Body of pancreas (tissue), 4 donors: ENCODE measurements around the gene RCOR2. TPM values are rescaled to one million over a fixed set of nuclear protein-coding genes. Genes with fewer than 3 reads are reported as not detected.

Experiments
- ATAC-seq: fragments of 150-250 bp; one replicate; pipeline ENCODE4 v1.9.1; 2016
- DNase-seq, 4 donors: peaks; one replicate each; pipeline ENCODE4 v3.0.0-alpha.2; 2019
- H3K27ac ChIP-seq, 4 donors: fragments of 200-600 bp; sonication (generic); 1 replicate in 3 of 4; 2 replicates in 1 of 4; pipeline versions ENCODE4 v1.5.1 to v1.6.1; 2016 to 2019; ENCODE audit warnings: mild to moderate bottlenecking in 1 of 4, mixed read lengths in 1 of 4, moderate library complexity in 1 of 4
- H3K27me3 ChIP-seq, 2 donors: fragments of 200-600 bp; sonication (generic); one replicate each; pipeline ENCODE4 v1.6.0; 2016; ENCODE audit warnings: mild to moderate bottlenecking in 1 of 2
- H3K36me3 ChIP-seq, 2 donors: fragments of 200-600 bp; sonication (generic); replicated peaks in 1 of 2; 2 replicates each; pipeline ENCODE4 v1.5.1; 2016; ENCODE audit warnings: low read depth in 2 of 2; ENCODE audit not compliant: insufficient read depth in 1 of 2
- H3K4me1 ChIP-seq: fragments of 200-600 bp; sonication (generic); one replicate; pipeline ENCODE4 v1.6.0; 2016
- H3K4me3 ChIP-seq, 2 donors: fragments of 200-600 bp; sonication (generic); 1 replicate in 1 of 2; 2 replicates in 1 of 2; pipeline ENCODE4 v1.5.1; 2016 to 2019
- H3K9me3 ChIP-seq, 3 donors: fragments of 200-600 bp; sonication (generic); 1 replicate in 2 of 3; 2 replicates in 1 of 3; pipeline ENCODE4 v1.5.1; 2016
- POLR2A ChIP-seq, 3 donors: fragments of 450-650 bp; IDR thresholded peaks; one replicate each; pipeline ENCODE4 v1.6.1; 2016; ENCODE audit warnings: antibody characterized with exemption in 3 of 3, mild to moderate bottlenecking in 2 of 3
- WGBS, 2 donors: methylation state at CpG; one replicate each; pipeline ENCODE4 v1.1.5; 2017; 5-methylcytosine and 5-hydroxymethylcytosine counted together
- intact Hi-C: fragments of 100-400 bp; cut with DNase I; formaldehyde crosslinking; loops from one replicate; pipeline ENCODE4 v1.15.1; 2023
- total RNA-seq, 2 donors: library from RNA; depleted of rRNA; stranded (reverse); fragments of >200 nt; gene quantifications; one replicate each; pipeline ENCODE4 v1.1.0, GENCODE V29; 2016
- TF ChIP-seq, protein P1 (sequence below), 7 experiments: fragments of 450-650 bp in 4 of 7; fragments of 200-600 bp in 3 of 7; sonication (generic) in 3 of 7; IDR thresholded peaks; one replicate each; pipeline ENCODE4 v1.5.1; 2016 to 2019; ENCODE audit warnings: antibody characterized with exemption in 7 of 7

The RCOR2 gene
- total RNA-seq, 2 donors from 2014 or later: 0.26 to 0.33 TPM

GRCh38 chr11:63874511-63874910 is 42.5 kb downstream of the RCOR2 start:
- DNase-seq: peak; percentile 35 to 68 (median 56)
- TF ChIP-seq, protein P1, sequence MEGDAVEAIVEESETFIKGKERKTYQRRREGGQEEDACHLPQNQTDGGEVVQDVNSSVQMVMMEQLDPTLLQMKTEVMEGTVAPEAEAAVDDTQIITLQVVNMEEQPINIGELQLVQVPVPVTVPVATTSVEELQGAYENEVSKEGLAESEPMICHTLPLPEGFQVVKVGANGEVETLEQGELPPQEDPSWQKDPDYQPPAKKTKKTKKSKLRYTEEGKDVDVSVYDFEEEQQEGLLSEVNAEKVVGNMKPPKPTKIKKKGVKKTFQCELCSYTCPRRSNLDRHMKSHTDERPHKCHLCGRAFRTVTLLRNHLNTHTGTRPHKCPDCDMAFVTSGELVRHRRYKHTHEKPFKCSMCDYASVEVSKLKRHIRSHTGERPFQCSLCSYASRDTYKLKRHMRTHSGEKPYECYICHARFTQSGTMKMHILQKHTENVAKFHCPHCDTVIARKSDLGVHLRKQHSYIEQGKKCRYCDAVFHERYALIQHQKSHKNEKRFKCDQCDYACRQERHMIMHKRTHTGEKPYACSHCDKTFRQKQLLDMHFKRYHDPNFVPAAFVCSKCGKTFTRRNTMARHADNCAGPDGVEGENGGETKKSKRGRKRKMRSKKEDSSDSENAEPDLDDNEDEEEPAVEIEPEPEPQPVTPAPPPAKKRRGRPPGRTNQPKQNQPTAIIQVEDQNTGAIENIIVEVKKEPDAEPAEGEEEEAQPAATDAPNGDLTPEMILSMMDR (IDR thresholded peaks at IDR 0.05): no peak
- no peak for TF ChIP-seq POLR2A (IDR thresholded peaks at IDR 0.05)
- 6 to 19% methylated on average over 6 of the region's 6 CpGs for WGBS, 2 donors
- no peak overlapping the region for H3K4me3 ChIP-seq
- peaks cover 93% of the 10 kb centered on the region for H3K4me1 ChIP-seq
- no peaks in the 10 kb centered on the region for H3K27me3 ChIP-seq
- H3K9me3 ChIP-seq: no peaks in the 10 kb centered on the region
- intact Hi-C loops: no loop called here
- no peaks in the 10 kb centered on the region for H3K36me3 ChIP-seq
- H3K27ac ChIP-seq: peak overlapping the region; percentile 64 to 76 (median 72)
- peak; percentile 26 for ATAC-seq

- TF ChIP-seq, protein P1 (IDR thresholded peaks at IDR 0.05): no peak
- no peak for TF ChIP-seq POLR2A (IDR thresholded peaks at IDR 0.05)
- intact Hi-C loops: no loop called here
- 57 to 69% methylated on average over 5 of the region's 5 CpGs for WGBS, 2 donors
- Histone ChIP-seq H3K4me1 (peaks cover 93% of the 10 kb centered on the region), H3K36me3 (no peaks in the 10 kb centered on the region), H3K27ac (peak overlapping the region; percentile 64 to 76 (median 72)), H3K9me3 (no peaks in the 10 kb centered on the region), H3K27me3 (no peaks in the 10 kb centered on the region), H3K4me3 (no peak overlapping the region)
- ATAC-seq (no peak), DNase-seq (no peak)
Observed at GRCh38 chr11:63873311-63873710, 43.7 kb downstream of the RCOR2 start.

DNA sequence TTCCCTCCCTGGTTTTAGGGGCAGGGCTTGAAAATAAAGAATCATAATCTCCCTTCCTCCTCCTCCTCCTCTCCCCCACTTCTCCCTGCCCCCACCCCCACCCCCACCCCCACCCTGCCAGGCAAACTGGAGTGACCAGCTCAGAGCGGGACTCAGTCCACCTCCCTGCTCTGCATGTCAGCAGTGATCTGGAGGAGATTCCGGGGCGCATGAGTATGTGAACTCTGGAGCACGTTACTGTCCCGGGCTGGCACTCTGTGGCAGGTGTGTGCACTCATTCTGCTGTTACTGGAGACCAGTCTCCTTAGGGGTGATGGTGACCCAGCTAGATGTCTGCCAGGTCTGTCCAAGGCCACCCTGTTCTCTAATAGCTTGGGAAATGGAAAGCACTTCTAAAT is 44.2 kb downstream of the RCOR2 start:
- Histone ChIP-seq H3K36me3 (no peaks in the 10 kb centered on the region), H3K27ac (peak overlapping the region; percentile 64 to 76 (median 72)), H3K4me1 (peaks cover 91% of the 10 kb centered on the region), H3K9me3 (no peaks in the 10 kb centered on the region), H3K4me3 (no peak overlapping the region), H3K27me3 (no peaks in the 10 kb centered on the region)
- no peak for TF ChIP-seq POLR2A (IDR thresholded peaks at IDR 0.05)
- TF ChIP-seq, protein P1 (IDR thresholded peaks at IDR 0.05): no peak
- WGBS, 2 donors: 13 to 20% methylated on average over 4 to 5 of the region's 5 CpGs
- ATAC-seq (no peak), DNase-seq (peak; percentile 36 to 56 (median 50))
- intact Hi-C loops: no loop called here

DNA sequence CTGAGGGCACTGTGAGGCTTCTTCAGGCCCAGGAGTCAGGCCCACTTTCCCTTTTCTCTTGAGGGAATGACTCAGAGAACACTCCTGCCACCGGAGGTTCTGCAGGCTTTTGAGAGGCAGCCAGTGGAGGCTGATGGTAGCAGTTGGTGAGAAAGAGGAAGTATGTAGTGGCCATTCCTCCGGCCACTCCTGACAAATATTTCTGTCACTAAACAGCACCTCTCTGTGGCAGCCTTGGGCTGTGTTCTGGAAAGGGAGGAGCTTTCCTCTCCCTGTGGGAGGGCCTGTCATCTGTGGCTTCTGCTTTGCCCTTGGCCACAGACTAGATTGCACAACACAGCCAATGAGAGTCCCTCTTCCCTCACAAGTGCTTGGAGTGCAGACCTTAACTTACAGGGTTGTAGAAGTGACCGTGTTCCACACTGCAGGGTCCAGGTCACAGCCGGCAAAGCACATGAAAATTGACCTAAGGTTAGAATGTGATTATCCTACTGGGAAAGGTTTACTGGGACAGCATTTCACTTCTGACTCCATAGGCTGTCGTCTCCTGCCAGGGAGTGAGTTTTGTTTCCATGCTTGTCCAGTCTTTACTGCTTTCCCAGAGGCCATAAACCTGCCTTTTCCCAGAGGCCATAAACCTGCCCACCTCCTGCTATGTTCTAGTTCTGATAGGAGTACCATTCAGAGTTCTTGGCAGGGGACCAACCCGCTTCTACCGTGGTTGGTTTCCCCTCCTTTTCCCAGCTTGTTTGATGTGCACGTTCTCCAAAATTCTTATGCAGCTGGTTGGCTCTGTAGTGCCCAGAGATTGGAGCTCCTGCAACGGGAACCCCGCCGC is 44.8 kb downstream of the RCOR2 start:
- peak; percentile 84 to 96 (median 91) for DNase-seq
- H3K4me3 ChIP-seq: no peak overlapping the region
- ATAC-seq: peak; percentile 95
- H3K9me3 ChIP-seq: no peaks in the 10 kb centered on the region
- TF ChIP-seq, protein P1 (IDR thresholded peaks at IDR 0.05): peak; percentile 32 to 93 (median 87)
- TF ChIP-seq POLR2A (IDR thresholded peaks at IDR 0.05): peak in 2 of 3 donors; percentile 32 to 43
- H3K36me3 ChIP-seq: no peaks in the 10 kb centered on the region
- intact Hi-C loops: no loop called here
- 2 to 10% methylated on average over 11 of the region's 11 CpGs for WGBS, 2 donors
- peaks cover 87% of the 10 kb centered on the region for H3K4me1 ChIP-seq
- H3K27ac ChIP-seq: peak overlapping the region; percentile 64 to 76 (median 72)
- no peaks in the 10 kb centered on the region for H3K27me3 ChIP-seq
